ENCODE data around the gene CCDC136.

Gene CCDC136

GRCh38 chr7:128790315-128791041 is 1.3 kb upstream of the CCDC136 start:
- Histone ChIP-seq H3K36me3 (ENCODE audit: control insufficient read depth, insufficient read depth, low read length) (no peaks in the 10 kb centered on the region), H3K9me3 (ENCODE audit: control insufficient read depth, low read length) (no peaks in the 10 kb centered on the region), H3K27ac (no peak overlapping the region), H3K4me3 (ENCODE audit: low read depth, low read length) (peak overlapping the region; percentile 65), H3K4me1 (peaks cover 7% of the 10 kb centered on the region), H3K4me2 (ENCODE audit: low read length) (peak overlapping the region; percentile 91), H3K27me3 (ENCODE audit: control insufficient read depth, insufficient read depth, low read length) (no peaks in the 10 kb centered on the region), H3K9ac (no peak overlapping the region), H3K79me2 (no peaks in the 10 kb centered on the region), H2AFZ (peak overlapping the region; percentile 95)
- TF ChIP-seq, protein P1, sequence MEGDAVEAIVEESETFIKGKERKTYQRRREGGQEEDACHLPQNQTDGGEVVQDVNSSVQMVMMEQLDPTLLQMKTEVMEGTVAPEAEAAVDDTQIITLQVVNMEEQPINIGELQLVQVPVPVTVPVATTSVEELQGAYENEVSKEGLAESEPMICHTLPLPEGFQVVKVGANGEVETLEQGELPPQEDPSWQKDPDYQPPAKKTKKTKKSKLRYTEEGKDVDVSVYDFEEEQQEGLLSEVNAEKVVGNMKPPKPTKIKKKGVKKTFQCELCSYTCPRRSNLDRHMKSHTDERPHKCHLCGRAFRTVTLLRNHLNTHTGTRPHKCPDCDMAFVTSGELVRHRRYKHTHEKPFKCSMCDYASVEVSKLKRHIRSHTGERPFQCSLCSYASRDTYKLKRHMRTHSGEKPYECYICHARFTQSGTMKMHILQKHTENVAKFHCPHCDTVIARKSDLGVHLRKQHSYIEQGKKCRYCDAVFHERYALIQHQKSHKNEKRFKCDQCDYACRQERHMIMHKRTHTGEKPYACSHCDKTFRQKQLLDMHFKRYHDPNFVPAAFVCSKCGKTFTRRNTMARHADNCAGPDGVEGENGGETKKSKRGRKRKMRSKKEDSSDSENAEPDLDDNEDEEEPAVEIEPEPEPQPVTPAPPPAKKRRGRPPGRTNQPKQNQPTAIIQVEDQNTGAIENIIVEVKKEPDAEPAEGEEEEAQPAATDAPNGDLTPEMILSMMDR (IDR thresholded peaks at IDR 0.05), result no peak

- H3K4me1 ChIP-seq, result peaks cover 7% of the 10 kb centered on the region
- peak overlapping the region; percentile 91 for H3K4me2 ChIP-seq (ENCODE audit: low read length)
- H3K79me2 ChIP-seq, result no peaks in the 10 kb centered on the region
- H2AFZ ChIP-seq, result peak overlapping the region; percentile 95
- no peaks in the 10 kb centered on the region for H3K27me3 ChIP-seq (ENCODE audit: control insufficient read depth, insufficient read depth, low read length)
- H3K36me3 ChIP-seq (ENCODE audit: control insufficient read depth, insufficient read depth, low read length), result no peaks in the 10 kb centered on the region
- H3K27ac ChIP-seq, result no peak overlapping the region
- no peaks in the 10 kb centered on the region for H3K9me3 ChIP-seq (ENCODE audit: control insufficient read depth, low read length)
- H3K4me3 ChIP-seq (ENCODE audit: low read depth, low read length), result peak overlapping the region; percentile 65
- H3K9ac ChIP-seq, result no peak overlapping the region
- TF ChIP-seq, protein P1 (IDR thresholded peaks at IDR 0.05), result no peak
Measured at GRCh38 chr7:128791972-128792327, 182 bp downstream of the CCDC136 start.

- H3K27ac ChIP-seq, result no peak overlapping the region
- H2AFZ ChIP-seq, result no peak overlapping the region
- TF ChIP-seq, protein P1 (IDR thresholded peaks at IDR 0.05), result no peak
- H3K9ac ChIP-seq, result no peak overlapping the region
- H3K79me2 ChIP-seq, result no peaks in the 10 kb centered on the region
- no peaks in the 10 kb centered on the region for H3K36me3 ChIP-seq (ENCODE audit: control insufficient read depth, insufficient read depth, low read length)
- no peak overlapping the region for H3K4me3 ChIP-seq (ENCODE audit: low read depth, low read length)
- H3K4me2 ChIP-seq (ENCODE audit: low read length), result no peak overlapping the region
- peaks cover 7% of the 10 kb centered on the region for H3K4me1 ChIP-seq
- H3K27me3 ChIP-seq (ENCODE audit: control insufficient read depth, insufficient read depth, low read length), result no peaks in the 10 kb centered on the region
- H3K9me3 ChIP-seq (ENCODE audit: control insufficient read depth, low read length), result no peaks in the 10 kb centered on the region
Measured at GRCh38 chr7:128792471-128793180, 858 bp downstream of the CCDC136 start.

DNA sequence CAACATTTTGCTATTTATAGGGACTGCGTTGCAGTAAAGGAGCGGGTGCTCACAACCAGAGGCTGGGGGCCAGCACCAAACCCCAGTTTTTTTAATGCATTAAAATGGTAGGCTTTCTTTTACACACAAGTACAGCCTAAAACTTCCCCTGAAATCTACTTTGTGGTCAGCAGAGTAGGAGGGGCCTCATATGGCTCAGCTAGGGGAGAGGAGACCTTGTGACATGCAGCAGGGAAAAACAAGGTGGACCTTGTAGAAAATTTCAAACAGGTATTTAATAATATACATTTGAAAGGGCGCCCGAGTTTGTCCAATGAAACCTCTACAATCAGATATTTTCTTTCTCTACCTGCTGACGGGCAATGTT is 1.4 kb downstream of the CCDC136 start:
- TF ChIP-seq, protein P1 (IDR thresholded peaks at IDR 0.05), result no peak

More for the DNA sequence above, 1.4 kb downstream of the CCDC136 start:
- Histone ChIP-seq H3K4me1 (peaks cover 7% of the 10 kb centered on the region), H2AFZ (no peak overlapping the region), H3K27me3 (ENCODE audit: control insufficient read depth, insufficient read depth, low read length) (no peaks in the 10 kb centered on the region), H3K9me3 (ENCODE audit: control insufficient read depth, low read length) (no peaks in the 10 kb centered on the region), H3K4me3 (ENCODE audit: low read depth, low read length) (no peak overlapping the region), H3K79me2 (no peaks in the 10 kb centered on the region), H3K27ac (no peak overlapping the region), H3K9ac (no peak overlapping the region), H3K4me2 (ENCODE audit: low read length) (no peak overlapping the region), H3K36me3 (ENCODE audit: control insufficient read depth, insufficient read depth, low read length) (no peaks in the 10 kb centered on the region)

All from parathyroid adenoma (tissue), 2 donors.